ENCODE data around the gene KLF6.
A peak's percentile ranks its signal among the peaks of the same experiment; 100 is the strongest.

Gene KLF6

GRCh38 chr10:3787816-3788215 is 2.8 kb upstream of the KLF6 start:
- DNase-seq (ENCODE audit: low read depth) = no peak

GRCh38 chr10:3787016-3787400 is 2.0 kb upstream of the KLF6 start:
- DNase-seq (ENCODE audit: low read depth) = no peak

GRCh38 chr10:3786295-3787015 is 1.4 kb upstream of the KLF6 start:
- no peak for DNase-seq (ENCODE audit: low read depth)

GRCh38 chr10:3785851-3786271 is 852 bp upstream of the KLF6 start:
- no peak for DNase-seq (ENCODE audit: low read depth)

GRCh38 chr10:3785251-3785850 is 342 bp upstream of the KLF6 start:
- peak; percentile 98 for DNase-seq (ENCODE audit: low read depth)

- no peak for DNase-seq (ENCODE audit: low read depth)
Observed at GRCh38 chr10:3783682-3784432, 1.2 kb downstream of the KLF6 start.

GRCh38 chr10:3783316-3783681 is 1.7 kb downstream of the KLF6 start:
- DNase-seq (ENCODE audit: low read depth) = peak; percentile 54

- peak; percentile 53 for DNase-seq (ENCODE audit: low read depth)
Observed at GRCh38 chr10:3782451-3783315, 2.3 kb downstream of the KLF6 start.

GRCh38 chr10:3782146-3782450 is 2.9 kb downstream of the KLF6 start:
- DNase-seq (ENCODE audit: low read depth) = no peak

GRCh38 chr10:3781468-3782145 is 3.4 kb downstream of the KLF6 start:
- no peak for DNase-seq (ENCODE audit: low read depth)

- no peak for DNase-seq (ENCODE audit: low read depth)
Observed at GRCh38 chr10:3780771-3781467, 4.1 kb downstream of the KLF6 start.

GRCh38 chr10:3780021-3780770 is 4.8 kb downstream of the KLF6 start:
- no peak for DNase-seq (ENCODE audit: low read depth)

GRCh38 chr10:3779158-3779741 is 5.8 kb downstream of the KLF6 start:
- DNase-seq (ENCODE audit: low read depth) = no peak

GRCh38 chr10:3778692-3779157 is 6.3 kb downstream of the KLF6 start:
- DNase-seq (ENCODE audit: low read depth) = no peak

GRCh38 chr10:3777981-3778691 is 6.9 kb downstream of the KLF6 start:
- DNase-seq (ENCODE audit: low read depth) = no peak

- peak; percentile 60 for DNase-seq (ENCODE audit: low read depth)
Observed at GRCh38 chr10:3776796-3777571, 8.0 kb downstream of the KLF6 start.

GRCh38 chr10:3775696-3776551 is 9.1 kb downstream of the KLF6 start:
- DNase-seq (ENCODE audit: low read depth) = no peak
